Gastroesophageal sphincter (tissue), 4 donors: Measurements from ENCODE around the gene LRRTM1. TPM values are rescaled to one million over a fixed set of nuclear protein-coding genes. Genes with fewer than 3 reads are reported as not detected.

Experiments
- ATAC-seq: fragments of 150-250 bp; one replicate; pipeline ENCODE4 v1.9.1; 2016; ENCODE audit warnings: mild to moderate bottlenecking, moderate library complexity
- H3K27ac ChIP-seq, 4 donors: fragments of 200-600 bp; sonication (generic) in 3 of 4; 1 replicate in 3 of 4; 2 replicates in 1 of 4; pipeline ENCODE4 v1.5.1; 2016 to 2019
- H3K27me3 ChIP-seq: fragments of 200-600 bp; sonication (generic); one replicate; pipeline ENCODE4 v1.5.1; 2019
- H3K36me3 ChIP-seq, 2 donors: fragments of 200-600 bp; sonication (generic); one replicate each; pipeline ENCODE4 v1.5.1; 2019; ENCODE audit warnings: control low read depth in 1 of 2
- H3K4me1 ChIP-seq, 3 donors: fragments of 200-600 bp; sonication (generic); 1 replicate in 2 of 3; 2 replicates in 1 of 3; pipeline ENCODE4 v1.5.1; 2016 to 2019; ENCODE audit warnings: control low read depth in 2 of 3
- H3K4me3 ChIP-seq, 2 donors: fragments of 200-600 bp; sonication (generic); one replicate each; pipeline ENCODE4 v1.5.1; 2019; ENCODE audit warnings: mild to moderate bottlenecking in 1 of 2, moderate library complexity in 1 of 2
- H3K9me3 ChIP-seq, 3 donors: fragments of 200-600 bp; sonication (generic); one replicate each; pipeline ENCODE4 v1.5.1; 2017 to 2019; ENCODE audit warnings: control low read depth in 2 of 3
- CTCF ChIP-seq, 4 experiments: fragments of 200-600 bp in 2 of 4; fragments of 450-650 bp in 2 of 4; sonication (generic) in 1 of 4; IDR thresholded peaks; one replicate each; pipeline ENCODE4 v1.5.1; 2017 to 2019; ENCODE audit warnings: antibody characterized with exemption in 4 of 4, mild to moderate bottlenecking in 2 of 4, moderate library complexity in 2 of 4
- EP300 ChIP-seq: sonication (generic); formaldehyde crosslinking; IDR thresholded peaks from one replicate; pipeline ENCODE4 v1.6.1; 2017; ENCODE audit warnings: antibody characterized with exemption, mild to moderate bottlenecking
- POLR2A ChIP-seq, 2 donors: fragments of 450-650 bp; IDR thresholded peaks; one replicate each; pipeline ENCODE4 v1.6.1; 2017; ENCODE audit warnings: antibody characterized with exemption in 2 of 2, mild to moderate bottlenecking in 2 of 2, moderate library complexity in 1 of 2
- POLR2AphosphoS5 ChIP-seq: sonication (generic); formaldehyde crosslinking; IDR thresholded peaks from one replicate; pipeline ENCODE4 v1.6.1; 2017; ENCODE audit warnings: antibody characterized with exemption
- WGBS, 2 donors: methylation state at CpG; one replicate each; pipeline ENCODE4 v1.1.5; 2018; ENCODE audit warnings: low coverage in 1 of 2; 5-methylcytosine and 5-hydroxymethylcytosine counted together
- total RNA-seq, 4 donors: library from RNA; depleted of rRNA; stranded (reverse); fragments of >200 nt; gene quantifications; one replicate each; pipeline ENCODE4 v1.1.0, GENCODE V29; 2016

Gene LRRTM1
- total RNA-seq, 4 donors from 2014 or later: 1.2 to 4.4 (median 2.0) TPM

GRCh38 chr2:80257450-80257849, 47.1 kb downstream of the LRRTM1 start:
- no peak overlapping the region for H3K4me3 ChIP-seq
- TF ChIP-seq POLR2A (IDR thresholded peaks at IDR 0.05): no peak

GRCh38 chr2:80256782-80257167, 47.8 kb downstream of the LRRTM1 start:
- Histone ChIP-seq H3K4me1 (no peaks in the 10 kb centered on the region), H3K27ac (no peak overlapping the region), H3K36me3 (no peaks in the 10 kb centered on the region), H3K4me3 (no peak overlapping the region), H3K9me3 (no peaks in the 10 kb centered on the region), H3K27me3 (no peaks in the 10 kb centered on the region)
- ATAC-seq: no peak
- 54 to 58% methylated on average over 3 of the region's 3 CpGs for WGBS, 2 donors
- TF ChIP-seq CTCF (IDR thresholded peaks at IDR 0.05) (no peak), EP300 (no peak)

More at GRCh38 chr2:80257450-80257849, 47.1 kb downstream of the LRRTM1 start:
- Histone ChIP-seq H3K9me3 (no peaks in the 10 kb centered on the region), H3K4me1 (no peaks in the 10 kb centered on the region), H3K27ac (no peak overlapping the region), H3K36me3 (no peaks in the 10 kb centered on the region), H3K27me3 (no peaks in the 10 kb centered on the region)
- WGBS, 2 donors: 83 to 87% methylated on average over 1 to 4 of the region's 4 CpGs
- ATAC-seq: no peak

- H3K27ac ChIP-seq: no peak overlapping the region
- H3K4me3 ChIP-seq: no peak overlapping the region
- no peaks in the 10 kb centered on the region for H3K36me3 ChIP-seq
- TF ChIP-seq CTCF (IDR thresholded peaks at IDR 0.05) (peak in 1 of 4 experiments; percentile 11), EP300 (no peak), POLR2AphosphoS5 (no peak)
- H3K4me1 ChIP-seq: no peaks in the 10 kb centered on the region
- 70 to 80% methylated on average over 7 to 9 of the region's 9 CpGs for WGBS, 2 donors
- no peaks in the 10 kb centered on the region for H3K9me3 ChIP-seq
- H3K27me3 ChIP-seq: no peaks in the 10 kb centered on the region
- no peak for ATAC-seq
Measured at GRCh38 chr2:80255918-80256781, 48.4 kb downstream of the LRRTM1 start.

GRCh38 chr2:80252294-80252986, 52.1 kb downstream of the LRRTM1 start:
- ATAC-seq: no peak
- H3K27me3 ChIP-seq: no peaks in the 10 kb centered on the region
- 91 to 93% methylated on average over 7 of the region's 7 CpGs for WGBS, 2 donors

More at GRCh38 chr2:80252294-80252986, 52.1 kb downstream of the LRRTM1 start:
- Histone ChIP-seq H3K4me1 (no peaks in the 10 kb centered on the region), H3K27ac (no peak overlapping the region), H3K9me3 (no peaks in the 10 kb centered on the region), H3K4me3 (no peak overlapping the region), H3K36me3 (no peaks in the 10 kb centered on the region)
- TF ChIP-seq POLR2A (IDR thresholded peaks at IDR 0.05) (no peak), CTCF (IDR thresholded peaks at IDR 0.05) (no peak), EP300 (no peak), POLR2AphosphoS5 (no peak)
